ENCODE measurements around the gene GTF3C5. TPM values are rescaled to one million over a fixed set of nuclear protein-coding genes. Genes with fewer than 3 reads are reported as not detected.

The GTF3C5 gene
- total RNA-seq, 4 donors from 2014 or later, result 44.2 to 90.2 (median 55.4) TPM

GRCh38 chr9:133009906-133010582, 20.8 kb upstream of the GTF3C5 start:
- H3K4me3 ChIP-seq (ENCODE audit: low read depth, poor library complexity, severe bottlenecking), result no peak overlapping the region
- intact Hi-C loops (cut with DNase I; ENCODE audit: low total_unique reads), result no loop called here
- DNase-seq (ENCODE audit: low spot score in 2 of 2), result no peak
- TF ChIP-seq POLR2A (IDR thresholded peaks at IDR 0.05) (no peak), CTCF (IDR thresholded peaks at IDR 0.05) (no peak)
- 72 to 80% methylated on average over 5 of the region's 5 CpGs for WGBS, 2 donors

- DNase-seq (ENCODE audit: low spot score in 2 of 2), result no peak
- no peak for TF ChIP-seq POLR2A (IDR thresholded peaks at IDR 0.05)
- H3K4me3 ChIP-seq (ENCODE audit: low read depth, poor library complexity, severe bottlenecking), result no peak overlapping the region
- intact Hi-C loops (cut with DNase I; ENCODE audit: low total_unique reads), result no loop called here
- 86% methylated on average over 5 of the region's 5 CpGs for WGBS, 2 donors
These were observed 16.1 kb upstream of the GTF3C5 start for GRCh38 chr9:133014696-133015095.

- no peak overlapping the region for H3K4me3 ChIP-seq (ENCODE audit: low read depth, poor library complexity, severe bottlenecking)
- WGBS, 2 donors, result 66 to 71% methylated on average over 26 of the region's 26 CpGs
- no peak for DNase-seq (ENCODE audit: low spot score in 2 of 2)
- intact Hi-C loops (cut with DNase I; ENCODE audit: low total_unique reads), result no loop called here
- TF ChIP-seq CTCF (IDR thresholded peaks at IDR 0.05) (no peak), POLR2A (IDR thresholded peaks at IDR 0.05) (no peak)
These were observed 7.5 kb upstream of the GTF3C5 start for GRCh38 chr9:133023117-133023890.

GRCh38 chr9:133026426-133026825, 4.4 kb upstream of the GTF3C5 start:
- no peak for DNase-seq (ENCODE audit: low spot score in 2 of 2)
- intact Hi-C loops (cut with DNase I; ENCODE audit: low total_unique reads), result no loop called here
- TF ChIP-seq CTCF (IDR thresholded peaks at IDR 0.05) (no peak), POLR2A (IDR thresholded peaks at IDR 0.05) (no peak)
- WGBS, 2 donors, result 49 to 62% methylated on average over 3 of the region's 3 CpGs
- no peak overlapping the region for H3K4me3 ChIP-seq (ENCODE audit: low read depth, poor library complexity, severe bottlenecking)

- TF ChIP-seq POLR2A (IDR thresholded peaks at IDR 0.05) (no peak), CTCF (IDR thresholded peaks at IDR 0.05) (no peak)
- intact Hi-C loops (cut with DNase I; ENCODE audit: low total_unique reads), result no loop called here
- DNase-seq (ENCODE audit: low spot score in 2 of 2), result no peak
- 46 to 55% methylated on average over 5 of the region's 5 CpGs for WGBS, 2 donors
- H3K4me3 ChIP-seq (ENCODE audit: low read depth, poor library complexity, severe bottlenecking), result no peak overlapping the region
These were observed 3.7 kb upstream of the GTF3C5 start for GRCh38 chr9:133027134-133027533.

- 73 to 77% methylated on average over 3 of the region's 3 CpGs for whole genome bisulfite sequencing, 2 donors
- no peak for TF ChIP-seq CTCF (IDR thresholded peaks at IDR 0.05)
- TF ChIP-seq POLR2A (IDR thresholded peaks at IDR 0.05), result no peak
- DNase-seq (ENCODE audit: low spot score in 2 of 2), result no peak
- intact Hi-C loops (cut with DNase I; ENCODE audit: low total_unique reads), result no loop called here
- H3K4me3 ChIP-seq (ENCODE audit: low read depth, poor library complexity, severe bottlenecking), result no peak overlapping the region
These were observed 2.6 kb upstream of the GTF3C5 start for GRCh38 chr9:133028221-133028620.
